Body of pancreas (tissue), 4 donors: Measurements from ENCODE around the gene CXADR. TPM values are rescaled to one million over a fixed set of nuclear protein-coding genes. Genes with fewer than 3 reads are reported as not detected.

Source experiments
- ATAC-seq: fragments of 150-250 bp; one replicate; pipeline ENCODE4 v1.9.1; 2016
- DNase-seq, 4 donors: peaks; one replicate each; pipeline ENCODE4 v3.0.0-alpha.2; 2019
- H3K27ac ChIP-seq, 4 donors: fragments of 200-600 bp; sonication (generic); 1 replicate in 3 of 4; 2 replicates in 1 of 4; pipeline versions ENCODE4 v1.5.1 to v1.6.1; 2016 to 2019; ENCODE audit warnings: mild to moderate bottlenecking in 1 of 4, mixed read lengths in 1 of 4, moderate library complexity in 1 of 4
- H3K27me3 ChIP-seq, 2 donors: fragments of 200-600 bp; sonication (generic); one replicate each; pipeline ENCODE4 v1.6.0; 2016; ENCODE audit warnings: mild to moderate bottlenecking in 1 of 2
- H3K36me3 ChIP-seq, 2 donors: fragments of 200-600 bp; sonication (generic); replicated peaks in 1 of 2; 2 replicates each; pipeline ENCODE4 v1.5.1; 2016; ENCODE audit warnings: low read depth in 2 of 2; ENCODE audit not compliant: insufficient read depth in 1 of 2
- H3K4me1 ChIP-seq: fragments of 200-600 bp; sonication (generic); one replicate; pipeline ENCODE4 v1.6.0; 2016
- H3K4me3 ChIP-seq, 2 donors: fragments of 200-600 bp; sonication (generic); 1 replicate in 1 of 2; 2 replicates in 1 of 2; pipeline ENCODE4 v1.5.1; 2016 to 2019
- H3K9me3 ChIP-seq, 3 donors: fragments of 200-600 bp; sonication (generic); 1 replicate in 2 of 3; 2 replicates in 1 of 3; pipeline ENCODE4 v1.5.1; 2016
- POLR2A ChIP-seq, 3 donors: fragments of 450-650 bp; IDR thresholded peaks; one replicate each; pipeline ENCODE4 v1.6.1; 2016; ENCODE audit warnings: antibody characterized with exemption in 3 of 3, mild to moderate bottlenecking in 2 of 3
- WGBS, 2 donors: methylation state at CpG; one replicate each; pipeline ENCODE4 v1.1.5; 2017; 5-methylcytosine and 5-hydroxymethylcytosine counted together
- intact Hi-C: fragments of 100-400 bp; cut with DNase I; formaldehyde crosslinking; loops from one replicate; pipeline ENCODE4 v1.15.1; 2023
- total RNA-seq, 2 donors: library from RNA; depleted of rRNA; stranded (reverse); fragments of >200 nt; gene quantifications; one replicate each; pipeline ENCODE4 v1.1.0, GENCODE V29; 2016
- TF ChIP-seq, protein P1 (sequence below), 7 experiments: fragments of 450-650 bp in 4 of 7; fragments of 200-600 bp in 3 of 7; sonication (generic) in 3 of 7; IDR thresholded peaks; one replicate each; pipeline ENCODE4 v1.5.1; 2016 to 2019; ENCODE audit warnings: antibody characterized with exemption in 7 of 7

CXADR gene
- total RNA-seq, 2 donors from 2014 or later: 28.8 to 41.9 TPM

GRCh38 chr21:17539743-17540341 is 27.0 kb downstream of the CXADR start:
- intact Hi-C loops: no loop called here
- ATAC-seq: no peak
- peaks cover 38% of the 10 kb centered on the region for H3K4me1 ChIP-seq
- 88 to 92% methylated on average over 9 of the region's 9 CpGs for WGBS, 2 donors
- H3K4me3 ChIP-seq: no peak overlapping the region
- no peaks in the 10 kb centered on the region for H3K27me3 ChIP-seq
- peak overlapping the region in 1 of 4 donors; percentile 33 for H3K27ac ChIP-seq
- H3K36me3 ChIP-seq: no peaks in the 10 kb centered on the region
- peak in 1 of 4 donors; percentile 14 for DNase-seq
- no peaks in the 10 kb centered on the region for H3K9me3 ChIP-seq
- TF ChIP-seq, protein P1, sequence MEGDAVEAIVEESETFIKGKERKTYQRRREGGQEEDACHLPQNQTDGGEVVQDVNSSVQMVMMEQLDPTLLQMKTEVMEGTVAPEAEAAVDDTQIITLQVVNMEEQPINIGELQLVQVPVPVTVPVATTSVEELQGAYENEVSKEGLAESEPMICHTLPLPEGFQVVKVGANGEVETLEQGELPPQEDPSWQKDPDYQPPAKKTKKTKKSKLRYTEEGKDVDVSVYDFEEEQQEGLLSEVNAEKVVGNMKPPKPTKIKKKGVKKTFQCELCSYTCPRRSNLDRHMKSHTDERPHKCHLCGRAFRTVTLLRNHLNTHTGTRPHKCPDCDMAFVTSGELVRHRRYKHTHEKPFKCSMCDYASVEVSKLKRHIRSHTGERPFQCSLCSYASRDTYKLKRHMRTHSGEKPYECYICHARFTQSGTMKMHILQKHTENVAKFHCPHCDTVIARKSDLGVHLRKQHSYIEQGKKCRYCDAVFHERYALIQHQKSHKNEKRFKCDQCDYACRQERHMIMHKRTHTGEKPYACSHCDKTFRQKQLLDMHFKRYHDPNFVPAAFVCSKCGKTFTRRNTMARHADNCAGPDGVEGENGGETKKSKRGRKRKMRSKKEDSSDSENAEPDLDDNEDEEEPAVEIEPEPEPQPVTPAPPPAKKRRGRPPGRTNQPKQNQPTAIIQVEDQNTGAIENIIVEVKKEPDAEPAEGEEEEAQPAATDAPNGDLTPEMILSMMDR (IDR thresholded peaks at IDR 0.05): no peak
- TF ChIP-seq POLR2A (IDR thresholded peaks at IDR 0.05): no peak

GRCh38 chr21:17540530-17540929 is 27.7 kb downstream of the CXADR start:
- Histone ChIP-seq H3K4me3 (no peak overlapping the region), H3K36me3 (no peaks in the 10 kb centered on the region), H3K27ac (no peak overlapping the region), H3K9me3 (no peaks in the 10 kb centered on the region), H3K27me3 (no peaks in the 10 kb centered on the region), H3K4me1 (peaks cover 38% of the 10 kb centered on the region)
- intact Hi-C loops: no loop called here
- no peak for ATAC-seq
- TF ChIP-seq, protein P1 (IDR thresholded peaks at IDR 0.05): no peak
- TF ChIP-seq POLR2A (IDR thresholded peaks at IDR 0.05): no peak
- 45 to 78% methylated on average over 4 of the region's 4 CpGs for WGBS, 2 donors
- DNase-seq: no peak

GRCh38 chr21:17542371-17543011 is 29.6 kb downstream of the CXADR start:
- WGBS, 2 donors: 12 to 14% methylated on average over 5 of the region's 5 CpGs
- Histone ChIP-seq H3K4me3 (no peak overlapping the region), H3K9me3 (no peaks in the 10 kb centered on the region), H3K27ac (peak overlapping the region in 2 of 4 donors; percentile 41 to 56), H3K4me1 (peaks cover 34% of the 10 kb centered on the region), H3K36me3 (peaks cover 0 to 1% of the 10 kb centered on the region in 2 donors), H3K27me3 (no peaks in the 10 kb centered on the region)
- DNase-seq (no peak), ATAC-seq (peak; percentile 72)
- TF ChIP-seq POLR2A (IDR thresholded peaks at IDR 0.05): no peak
- TF ChIP-seq, protein P1 (IDR thresholded peaks at IDR 0.05): no peak
- intact Hi-C loops: no loop called here

- Histone ChIP-seq H3K4me3 (no peak overlapping the region), H3K27me3 (no peaks in the 10 kb centered on the region)
Measured at GRCh38 chr21:17545007-17545406, 32.2 kb downstream of the CXADR start.

More at GRCh38 chr21:17545007-17545406, 32.2 kb downstream of the CXADR start:
- no peak overlapping the region for H3K27ac ChIP-seq
- no peak for DNase-seq
- ATAC-seq: no peak
- peaks cover 35% of the 10 kb centered on the region for H3K4me1 ChIP-seq
- no peaks in the 10 kb centered on the region for H3K9me3 ChIP-seq
- intact Hi-C loops: no loop called here
- 75 to 100% methylated on average over 1 of the region's 1 CpG for WGBS, 2 donors
- peaks cover 0 to 1% of the 10 kb centered on the region in 2 donors for H3K36me3 ChIP-seq
- TF ChIP-seq, protein P1 (IDR thresholded peaks at IDR 0.05): no peak
- no peak for TF ChIP-seq POLR2A (IDR thresholded peaks at IDR 0.05)
